GM19035 (cell line): ENCODE measurements around the gene REV1.
"Not testable (repeated sequence)": the region's sequence is repeated elsewhere in the genome, so short reads cannot be mapped to it uniquely, and the experiment has no call there.

Experiments
- ATAC-seq: cut with Tn5 transposase; IDR thresholded peaks from one replicate; pipeline ENCODE4 v1.9.1; 2021; ENCODE audit not compliant: unreplicated experiment

REV1 gene

DNA sequence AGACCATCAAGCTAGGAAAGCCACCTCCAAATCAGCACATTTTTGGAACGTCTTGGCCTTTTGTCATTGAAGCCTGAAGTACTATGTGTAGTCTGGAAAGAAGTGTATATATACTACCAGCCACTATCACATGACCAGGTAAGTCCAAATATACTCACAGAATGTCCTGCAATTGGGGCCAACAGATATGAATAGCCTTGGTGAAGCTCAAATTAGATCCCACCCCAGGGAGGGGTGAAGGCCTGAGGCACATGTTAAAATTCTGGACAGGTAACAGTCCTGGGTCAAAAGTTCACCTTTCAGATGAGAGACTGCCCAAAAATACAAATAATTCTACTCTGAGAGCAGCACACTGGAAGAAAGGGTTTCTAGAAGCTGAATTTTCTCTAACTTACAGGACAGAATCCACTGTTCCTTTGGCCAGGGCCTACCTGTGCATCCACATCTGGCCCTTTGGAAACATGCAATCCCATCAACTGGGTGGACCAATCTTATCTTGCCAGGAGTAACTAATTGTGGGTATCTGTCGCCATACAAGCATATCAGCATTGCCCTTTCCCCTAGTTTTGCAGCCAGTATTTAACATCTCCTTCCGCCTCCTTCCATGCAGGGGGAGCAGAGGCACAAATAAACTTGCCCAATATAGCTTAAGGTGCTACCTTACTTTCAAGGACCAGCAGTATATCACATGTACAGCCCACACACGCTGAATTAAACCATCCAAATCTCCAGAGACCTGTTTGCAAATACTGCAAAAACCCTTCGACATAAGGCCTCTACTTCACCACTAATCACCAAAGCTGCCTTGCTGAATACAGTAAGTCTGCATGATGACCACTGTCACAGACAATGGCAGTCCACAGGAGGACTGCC lies 84.8 kb downstream of the REV1 start:
- ATAC-seq: no peak

DNA sequence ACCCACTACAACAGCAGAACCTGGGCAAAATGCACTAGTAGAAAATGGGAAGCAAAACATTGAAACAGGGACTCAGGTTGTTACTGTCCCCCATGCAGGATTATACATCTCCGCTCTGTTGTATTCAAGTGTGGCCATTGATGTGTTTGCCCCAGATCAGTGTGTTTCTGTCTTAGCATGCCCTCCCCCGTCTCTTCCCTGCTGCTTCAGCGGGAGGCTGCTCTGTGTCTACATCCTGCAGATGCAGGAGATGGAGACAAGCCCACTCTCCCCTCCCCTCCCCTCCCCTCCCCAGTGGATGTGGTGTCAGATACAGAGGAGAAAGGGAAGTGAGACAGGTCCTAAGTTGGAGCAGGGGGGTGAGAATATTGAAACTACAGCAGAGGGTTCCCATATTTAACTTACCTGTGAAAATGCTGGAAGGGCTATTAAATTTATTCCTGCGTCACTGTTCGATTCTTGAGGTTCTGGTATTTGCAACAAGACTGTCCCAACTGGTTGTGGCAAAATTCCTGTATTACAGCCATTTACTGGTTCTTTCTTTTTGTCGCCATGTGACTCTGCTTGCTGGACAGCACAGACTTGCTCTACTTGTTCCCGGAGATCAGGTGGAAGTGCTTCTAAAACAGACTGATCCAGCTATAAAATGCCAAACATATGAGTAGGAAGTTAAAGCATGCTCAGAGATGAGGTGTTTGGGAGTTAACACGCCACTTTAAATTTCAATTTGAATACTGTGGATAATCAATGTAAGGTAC lies 85.6 kb downstream of the REV1 start:
- ATAC-seq: no peak

DNA sequence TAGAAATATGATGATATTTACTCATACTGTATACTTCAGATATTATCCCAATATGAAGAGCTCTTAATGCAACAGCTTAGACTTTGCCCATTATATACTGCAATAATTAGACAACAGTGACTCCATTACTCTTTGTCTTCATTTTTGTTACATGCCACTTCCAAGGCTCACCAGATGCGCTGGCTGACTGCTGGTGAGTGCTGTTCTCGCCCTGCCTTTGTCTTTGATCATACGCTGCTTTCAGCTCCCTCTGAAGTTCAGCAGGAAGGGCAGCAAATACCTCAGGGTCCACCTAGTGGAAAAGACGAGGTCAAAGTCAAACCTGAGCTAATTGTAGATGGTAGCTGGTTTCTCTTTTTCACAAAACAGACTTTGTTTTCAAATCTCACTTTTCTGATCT lies 86.3 kb downstream of the REV1 start:
- no peak for ATAC-seq

DNA sequence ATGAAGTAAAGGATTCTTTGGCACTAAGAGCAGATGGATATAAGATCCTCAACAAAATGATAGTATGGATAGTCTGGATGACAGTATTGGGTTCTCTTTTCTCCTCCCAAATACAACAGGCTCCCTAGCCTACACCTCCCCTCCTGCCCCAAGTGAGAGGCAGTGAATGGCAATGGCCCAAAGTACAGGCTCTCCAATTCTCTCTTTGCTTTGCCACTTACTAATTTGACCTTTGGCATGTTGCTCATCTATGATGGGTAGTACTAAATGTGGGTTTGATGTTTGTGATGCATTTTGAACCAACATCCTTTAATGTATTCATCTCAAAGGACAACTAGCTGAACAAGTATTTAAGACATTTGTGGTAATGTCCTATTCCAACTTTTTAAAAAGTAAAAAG lies 86.7 kb downstream of the REV1 start:
- no peak for ATAC-seq

DNA sequence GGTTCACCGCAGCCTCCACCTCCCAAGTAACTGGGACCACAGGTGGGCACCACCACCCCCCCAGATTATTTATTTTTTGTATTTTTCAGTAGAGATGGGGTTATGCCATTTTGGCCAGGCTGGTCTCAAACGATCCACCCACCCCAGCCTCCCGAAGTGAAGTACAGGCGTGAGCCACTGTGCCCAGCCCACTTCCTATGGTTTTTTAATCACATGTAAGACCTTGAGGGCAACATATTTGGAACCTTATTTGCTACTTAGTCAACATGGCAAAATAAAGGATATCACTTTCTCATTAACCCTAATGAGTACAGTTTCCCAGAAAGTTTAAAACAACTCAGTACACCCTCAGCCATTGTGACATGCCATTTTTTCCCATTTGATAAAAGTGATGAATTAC lies 88.0 kb downstream of the REV1 start:
- ATAC-seq: no peak

DNA sequence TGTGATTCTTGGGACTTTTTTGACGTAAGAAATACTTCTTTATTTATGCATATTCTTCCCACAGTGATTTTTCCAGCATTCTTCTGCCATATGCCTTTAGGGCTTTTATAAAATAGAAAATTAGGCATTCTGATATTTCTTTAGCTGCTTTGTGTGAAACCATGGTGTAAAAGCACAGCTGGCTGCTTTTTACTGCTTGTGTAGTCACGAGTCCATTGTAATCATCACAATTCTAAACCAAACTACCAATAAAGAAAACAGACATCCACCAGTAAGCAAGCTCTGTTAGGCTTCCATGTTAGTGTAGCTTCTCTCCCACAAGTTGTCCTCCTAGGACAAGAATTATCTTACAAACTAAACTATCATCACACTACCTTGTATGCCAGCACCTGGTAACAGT lies 90.0 kb downstream of the REV1 start:
- ATAC-seq: no peak

DNA sequence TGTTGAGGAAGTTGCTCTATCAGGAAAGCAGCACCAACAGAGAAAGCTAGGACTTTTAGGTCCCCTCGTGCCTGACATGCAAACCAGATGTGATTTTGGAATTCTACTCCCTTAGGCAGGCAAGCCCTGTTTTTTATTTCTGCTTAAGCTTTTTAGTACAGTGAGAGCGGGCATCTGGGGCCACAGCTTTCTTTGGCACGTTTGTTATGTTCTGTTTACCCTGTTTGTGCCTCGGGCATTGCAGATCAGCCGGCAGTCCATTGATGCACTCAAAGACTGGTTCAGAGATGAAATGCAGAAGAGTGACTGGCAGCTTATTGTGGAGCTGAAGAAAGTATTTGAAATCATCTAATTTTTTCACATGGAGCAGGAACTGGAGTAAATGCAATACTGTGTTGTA lies 90.8 kb downstream of the REV1 start:
- ATAC-seq: no peak

DNA sequence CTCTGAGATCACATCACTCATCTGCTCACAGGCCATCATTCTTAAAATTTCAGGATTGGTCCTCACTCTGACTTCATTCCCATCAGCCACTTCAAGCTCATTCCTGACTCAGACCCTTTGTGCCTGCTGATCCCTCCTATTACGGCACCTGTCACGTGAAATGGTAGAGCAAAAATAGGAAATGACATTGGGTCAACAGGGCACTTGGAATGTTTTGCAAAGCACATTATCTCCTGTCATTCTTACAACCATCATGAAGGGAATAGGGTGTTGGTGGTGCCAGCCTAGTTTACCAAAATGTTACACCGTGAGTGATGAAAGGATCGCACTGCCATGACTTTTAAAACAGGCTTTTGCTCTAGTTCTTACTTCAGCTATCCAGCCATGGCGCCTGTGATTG lies 91.5 kb downstream of the REV1 start:
- ATAC-seq: no peak

DNA sequence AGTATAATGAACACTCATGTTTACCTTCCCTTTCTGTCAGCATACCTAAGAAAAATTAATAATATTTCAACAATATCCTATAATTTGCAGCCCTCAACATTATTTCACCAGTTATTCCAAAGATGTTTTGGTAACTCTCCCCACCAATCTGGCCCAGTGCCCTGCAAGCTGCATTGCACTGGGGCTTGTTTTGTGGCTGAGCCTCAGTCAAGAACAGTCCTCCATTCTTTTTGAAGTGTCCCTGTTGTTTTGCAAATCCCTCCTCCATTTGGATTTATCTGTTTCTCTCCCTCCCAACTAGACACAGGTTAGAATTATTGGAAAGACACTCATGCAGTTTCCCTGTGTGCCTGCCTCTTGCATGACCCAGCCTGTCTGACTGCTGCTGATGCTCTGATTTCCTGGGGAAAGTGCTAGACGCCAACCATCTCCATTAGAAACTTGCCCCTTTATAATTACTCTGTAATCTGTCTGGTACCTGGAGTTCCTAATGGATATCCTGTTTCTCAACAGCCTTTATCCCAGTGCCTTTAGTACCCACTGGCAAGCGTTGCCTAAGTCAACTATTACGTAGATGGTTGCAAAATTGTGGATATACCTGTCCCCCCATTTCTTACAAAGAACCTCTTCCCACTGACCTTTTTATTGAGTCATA lies 92.4 kb downstream of the REV1 start:
- no peak for ATAC-seq

DNA sequence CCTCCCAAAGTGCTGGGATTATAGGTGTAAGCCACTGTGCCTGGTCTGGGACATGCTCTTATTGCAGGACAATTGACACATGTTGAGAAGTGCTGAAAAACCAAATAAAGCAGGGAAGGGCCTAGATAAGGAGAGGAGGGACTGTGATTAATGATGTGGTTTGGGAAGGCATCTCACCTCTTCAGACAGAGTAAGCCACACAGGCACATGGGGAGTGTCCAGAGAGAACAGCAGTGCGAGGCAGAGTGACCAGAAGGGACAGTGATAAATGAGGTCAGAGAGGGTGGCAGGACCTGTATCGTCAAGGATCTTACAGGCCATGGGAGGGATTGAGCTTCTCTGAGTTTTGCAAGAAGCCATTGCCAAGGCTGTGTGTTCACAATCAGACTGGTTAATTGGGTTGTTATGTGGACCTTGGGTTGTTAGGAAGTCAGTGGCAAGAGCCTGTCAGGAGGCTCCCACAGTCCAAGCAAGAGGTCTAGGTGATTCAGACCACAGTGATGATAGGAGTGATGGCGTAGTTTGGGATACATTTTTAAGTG lies 94.2 kb downstream of the REV1 start:
- no peak for ATAC-seq

DNA sequence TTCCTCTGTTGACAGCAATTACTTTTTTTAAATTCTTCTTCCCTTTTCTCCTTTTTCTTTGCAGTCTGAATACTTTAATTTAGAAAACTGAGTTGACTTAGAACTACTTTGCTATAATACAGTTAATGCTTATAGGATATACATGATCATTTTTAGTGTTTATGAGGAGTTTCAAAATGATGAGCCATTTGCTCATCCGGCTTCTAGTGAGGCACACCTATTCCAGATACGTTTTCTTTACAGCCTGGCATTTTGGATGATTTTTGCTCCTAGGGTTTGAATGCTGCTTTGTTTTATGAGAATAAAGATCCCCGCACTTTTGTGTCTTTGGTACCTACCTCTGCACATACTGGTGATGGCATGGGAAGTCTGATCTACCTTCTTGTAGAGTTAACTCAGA lies 99.9 kb downstream of the REV1 start:
- no peak for ATAC-seq

DNA sequence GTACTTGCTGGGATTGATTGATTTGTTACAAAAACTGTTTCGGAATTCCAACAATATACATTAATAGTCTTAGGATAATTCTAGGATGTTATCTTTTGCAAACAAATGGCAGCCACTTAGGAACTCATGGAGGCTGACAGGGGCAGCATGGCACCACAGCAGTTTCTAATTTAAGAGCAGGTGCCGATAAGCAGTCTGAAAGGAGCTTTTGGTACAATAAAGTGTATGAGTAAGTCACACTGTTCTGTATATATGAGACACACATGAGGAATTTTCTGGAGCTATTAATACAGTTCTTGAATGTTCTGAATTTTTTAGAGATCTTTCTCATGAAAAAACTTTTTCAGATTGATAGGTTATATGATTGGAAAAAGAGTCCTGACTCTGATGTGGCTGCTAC lies 100.4 kb downstream of the REV1 start:
- ATAC-seq: no peak

DNA sequence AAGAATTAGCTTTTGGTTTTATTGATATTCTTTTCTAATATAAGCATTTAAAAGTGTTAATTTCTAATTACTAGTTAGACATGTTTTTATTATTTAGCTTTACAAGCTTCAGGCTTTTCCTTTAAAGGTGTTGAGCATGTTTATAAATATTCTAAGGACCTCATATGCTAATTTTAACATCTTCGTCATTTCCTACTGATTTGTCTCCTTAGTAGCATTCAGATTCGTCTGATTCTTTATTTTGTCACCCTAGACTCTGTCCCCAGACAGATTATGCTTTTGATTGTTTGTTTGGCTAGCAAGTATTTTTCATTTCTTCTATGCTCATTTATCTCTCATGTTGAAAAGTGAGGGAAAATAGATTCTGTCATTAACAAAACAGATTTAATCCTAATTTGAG lies 100.9 kb downstream of the REV1 start:
- ATAC-seq: no peak

DNA sequence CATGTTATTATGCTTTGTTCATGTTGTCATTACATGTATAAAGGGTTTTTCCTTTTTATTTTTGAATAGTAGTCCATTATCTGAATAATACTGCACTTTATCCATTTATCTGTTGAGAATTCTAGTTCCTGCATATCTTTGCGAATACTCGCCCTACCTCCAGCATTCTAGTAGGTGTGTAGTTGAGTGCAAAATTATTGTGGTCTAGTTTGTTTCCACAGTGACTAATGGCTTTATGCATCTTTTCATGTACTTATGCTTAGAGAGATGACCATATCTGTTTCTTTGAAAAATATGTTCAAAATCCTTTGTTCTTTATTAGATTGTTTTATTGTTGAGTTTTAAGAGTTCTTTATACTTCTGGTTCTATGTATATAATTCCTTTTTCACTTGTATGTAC lies 103.8 kb downstream of the REV1 start:
- no peak for ATAC-seq

DNA sequence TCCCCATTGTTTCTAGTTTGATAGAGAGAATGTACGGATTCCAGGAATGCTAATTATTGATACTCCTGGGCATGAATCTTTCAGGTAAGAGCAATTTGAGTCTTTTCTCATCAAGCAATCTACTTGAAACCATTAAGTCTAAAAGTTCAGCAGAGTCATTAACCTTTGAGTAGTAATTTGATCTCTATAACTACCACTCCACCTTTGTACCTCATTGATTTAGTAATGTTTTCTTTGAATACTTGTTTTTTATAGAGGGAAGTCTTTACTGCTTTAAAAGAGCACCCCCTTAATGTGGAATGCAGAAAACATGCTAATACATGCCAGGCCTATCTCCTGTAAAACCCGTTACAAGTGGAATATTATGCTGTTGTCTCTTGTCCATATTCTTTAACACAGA lies 107.7 kb downstream of the REV1 start:
- ATAC-seq: no peak

DNA sequence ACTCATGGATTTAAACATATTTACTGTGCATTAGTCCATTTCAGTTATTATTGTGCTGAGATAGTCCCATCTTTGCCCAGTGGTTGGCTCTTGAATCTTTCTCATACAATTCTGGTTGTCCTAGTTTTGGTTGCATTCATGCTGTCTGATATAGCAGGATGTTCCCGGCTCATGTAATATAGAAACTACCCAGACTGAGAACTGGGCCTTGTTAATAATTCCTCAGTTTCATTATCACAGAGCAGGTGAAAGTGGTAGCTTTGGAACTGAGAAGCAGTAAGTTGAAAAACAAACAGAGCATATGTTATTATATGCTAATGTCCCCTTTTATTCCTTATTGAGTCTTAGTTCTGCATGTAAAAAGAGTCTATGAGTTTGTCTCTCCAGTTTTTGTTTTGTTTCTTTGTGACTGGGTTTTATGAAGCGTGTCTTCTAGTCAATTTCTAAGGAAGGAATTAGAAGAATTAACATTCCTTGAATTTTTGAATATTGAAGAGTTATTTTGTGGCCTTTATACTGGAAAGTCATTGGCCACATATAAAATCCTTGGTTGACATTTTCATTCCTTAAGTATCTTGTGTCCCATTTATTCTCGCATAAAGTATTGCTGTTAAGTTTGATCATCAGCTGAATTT lies 109.3 kb downstream of the REV1 start:
- ATAC-seq: no peak

DNA sequence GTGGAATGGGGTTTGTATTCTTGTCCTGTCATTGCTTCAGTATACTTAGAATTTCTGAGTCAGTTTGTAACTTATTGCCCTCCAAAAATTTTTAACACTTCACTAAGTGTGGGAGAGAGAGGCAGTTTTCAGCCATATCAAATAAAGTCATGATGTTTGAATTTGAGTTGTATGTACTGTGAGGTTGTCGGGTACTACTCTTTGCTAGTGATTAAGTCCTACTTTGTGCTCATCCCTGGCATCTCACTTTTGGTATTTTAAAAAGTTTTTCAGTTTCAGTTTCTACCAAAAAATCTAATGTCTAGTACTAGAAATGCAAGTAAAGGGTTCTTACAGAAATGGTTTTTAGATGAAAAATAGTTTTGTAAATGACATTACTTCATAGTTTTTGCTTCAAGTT lies 111.9 kb downstream of the REV1 start:
- no peak for ATAC-seq

DNA sequence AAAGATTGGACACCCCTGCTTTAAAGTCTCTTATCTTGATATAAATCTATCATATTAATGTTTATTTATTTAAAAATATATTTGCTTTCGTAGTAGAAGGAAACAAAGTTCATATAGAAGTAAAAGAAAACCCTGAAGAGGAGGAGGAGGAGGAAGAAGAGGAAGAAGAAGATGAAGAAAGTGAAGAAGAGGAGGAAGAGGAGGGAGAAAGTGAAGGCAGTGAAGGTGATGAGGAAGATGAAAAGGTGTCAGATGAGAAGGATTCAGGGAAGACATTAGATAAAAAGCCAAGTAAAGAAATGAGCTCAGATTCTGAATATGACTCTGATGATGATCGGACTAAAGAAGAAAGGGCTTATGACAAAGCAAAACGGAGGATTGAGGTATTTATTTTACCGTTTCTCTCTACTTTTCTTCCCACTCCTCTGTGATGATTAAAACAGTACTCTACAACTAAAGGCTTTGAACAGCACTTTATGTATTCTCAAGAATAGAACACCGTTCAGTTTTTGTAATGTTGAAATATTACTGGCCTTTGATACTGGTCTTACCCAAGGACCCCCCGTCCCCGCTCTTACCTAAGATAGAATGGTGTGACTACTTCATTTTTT lies 113.5 kb downstream of the REV1 start:
- no peak for ATAC-seq

DNA sequence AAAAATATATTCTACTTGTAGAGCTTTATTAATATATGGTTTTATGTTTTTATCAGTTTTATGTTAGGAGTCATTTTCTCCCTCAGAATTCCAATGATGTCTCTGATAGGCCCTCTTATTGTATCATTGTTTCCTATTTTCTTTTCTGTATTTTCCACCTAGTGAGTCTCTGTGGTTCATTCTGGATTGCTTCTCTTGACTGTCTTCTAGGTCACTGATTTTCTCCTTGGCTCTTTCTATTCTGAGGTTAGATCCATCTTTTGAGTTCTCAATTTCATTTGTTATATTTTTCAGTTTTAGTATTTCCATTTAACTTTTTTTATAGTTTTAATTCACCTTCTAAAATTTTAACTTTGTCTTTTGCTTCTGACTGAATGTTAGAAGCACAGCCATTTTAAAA lies 115.1 kb downstream of the REV1 start:
- no peak for ATAC-seq

DNA sequence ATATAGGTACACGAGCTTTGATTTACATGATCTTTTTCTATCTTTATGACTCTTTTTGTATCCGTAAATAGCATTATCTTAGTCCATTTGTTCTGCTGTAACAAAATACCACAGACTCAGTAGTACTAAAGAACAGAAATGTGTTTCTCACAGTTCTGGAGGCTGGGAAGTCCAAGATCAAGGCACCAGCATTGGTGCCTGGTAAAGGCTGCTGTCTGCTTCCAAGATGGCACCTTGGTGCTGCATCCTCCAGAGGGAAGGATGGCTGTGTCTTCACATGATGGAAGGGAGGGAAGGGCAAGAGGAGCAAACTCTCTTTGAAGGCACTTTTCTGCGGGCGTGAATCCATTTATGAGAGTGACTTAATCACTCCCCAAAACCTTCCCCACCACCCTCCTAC lies 116.7 kb downstream of the REV1 start:
- no peak for ATAC-seq

DNA sequence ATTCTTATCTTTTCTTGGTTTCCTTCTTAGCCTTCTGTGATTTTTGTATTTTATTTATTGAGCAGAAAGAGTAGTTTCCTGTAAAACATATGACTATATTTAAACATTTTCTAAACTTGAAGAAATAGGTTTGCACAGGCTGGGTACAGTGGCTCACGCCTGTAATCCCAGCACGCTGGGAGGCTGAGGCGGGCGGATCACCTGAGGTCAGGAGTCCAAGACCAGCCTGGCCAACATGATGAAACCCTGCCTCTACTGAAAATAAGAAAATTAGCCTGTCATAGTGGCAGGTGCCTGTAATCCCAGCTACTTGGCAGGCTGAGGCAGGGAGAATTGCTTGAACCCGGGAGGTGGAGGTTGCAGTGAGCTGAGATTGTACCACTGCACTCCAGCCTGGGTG lies 121.0 kb downstream of the REV1 start:
- not testable (repeated sequence) for ATAC-seq
